Tibial nerve (tissue), 3 donors: ENCODE measurements around the gene TSR2.

Source experiments
- CTCF ChIP-seq, 5 experiments: fragments of 200-600 bp in 3 of 5; fragments of 450-650 bp in 2 of 5; sonication (generic) in 3 of 5; IDR thresholded peaks; one replicate each; pipeline ENCODE4 v1.5.1; 2016 to 2019; ENCODE audit warnings: antibody characterized with exemption in 5 of 5, mild to moderate bottlenecking in 3 of 5, moderate library complexity in 2 of 5
- POLR2A ChIP-seq, 2 donors: fragments of 450-650 bp; IDR thresholded peaks; one replicate each; pipeline ENCODE4 v1.6.1; 2017; ENCODE audit warnings: antibody characterized with exemption in 2 of 2, mild to moderate bottlenecking in 2 of 2, moderate library complexity in 2 of 2

- TF ChIP-seq CTCF (IDR thresholded peaks at IDR 0.05) (no peak), POLR2A (IDR thresholded peaks at IDR 0.05) (no peak)
Observed at GRCh38 chrX:54470054-54470760, 30.0 kb downstream of the TSR2 start.
